Muscle of back (tissue), 11 donors: Measurements from ENCODE around the gene LRBA. TPM values are rescaled to one million over a fixed set of nuclear protein-coding genes. Genes with fewer than 3 reads are reported as not detected.

Source experiments
- DNase-seq, 3 donors: peaks; one replicate each; pipeline versions ENCODE4 v3.0.0 to v3.0.0-alpha.2; 2013
- polyA plus RNA-seq, 10 donors: library from polyadenylated mRNA; unstranded; fragments of 120-200 nt; gene quantifications; one replicate each; pipeline ENCODE4 v1.2.1, GENCODE V29; 2013; ENCODE audit not compliant: insufficient read length in 10 of 10

The LRBA gene
- polyA plus RNA-seq, 10 donors, result 20.1 to 31.2 (median 24.3) TPM

DNA sequence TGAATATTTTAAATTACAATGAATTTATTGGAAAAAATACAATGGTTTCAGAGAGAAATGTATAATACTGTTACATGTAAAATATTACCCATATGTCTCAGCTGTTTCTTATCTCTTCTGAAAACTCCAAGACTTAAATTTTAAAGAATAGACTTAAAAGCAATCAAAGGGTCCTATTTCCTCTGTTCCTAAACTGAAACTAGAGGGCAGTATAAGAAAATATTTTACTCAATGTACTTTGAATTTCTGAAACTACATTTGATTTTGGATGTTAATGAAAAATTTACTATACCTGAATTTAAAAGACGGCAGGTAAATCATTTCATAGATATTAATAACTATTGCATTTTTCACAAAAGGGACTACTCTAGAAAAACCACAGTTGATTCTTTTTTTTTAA is 200.2 kb downstream of the LRBA start:
- DNase-seq, result no peak

DNA sequence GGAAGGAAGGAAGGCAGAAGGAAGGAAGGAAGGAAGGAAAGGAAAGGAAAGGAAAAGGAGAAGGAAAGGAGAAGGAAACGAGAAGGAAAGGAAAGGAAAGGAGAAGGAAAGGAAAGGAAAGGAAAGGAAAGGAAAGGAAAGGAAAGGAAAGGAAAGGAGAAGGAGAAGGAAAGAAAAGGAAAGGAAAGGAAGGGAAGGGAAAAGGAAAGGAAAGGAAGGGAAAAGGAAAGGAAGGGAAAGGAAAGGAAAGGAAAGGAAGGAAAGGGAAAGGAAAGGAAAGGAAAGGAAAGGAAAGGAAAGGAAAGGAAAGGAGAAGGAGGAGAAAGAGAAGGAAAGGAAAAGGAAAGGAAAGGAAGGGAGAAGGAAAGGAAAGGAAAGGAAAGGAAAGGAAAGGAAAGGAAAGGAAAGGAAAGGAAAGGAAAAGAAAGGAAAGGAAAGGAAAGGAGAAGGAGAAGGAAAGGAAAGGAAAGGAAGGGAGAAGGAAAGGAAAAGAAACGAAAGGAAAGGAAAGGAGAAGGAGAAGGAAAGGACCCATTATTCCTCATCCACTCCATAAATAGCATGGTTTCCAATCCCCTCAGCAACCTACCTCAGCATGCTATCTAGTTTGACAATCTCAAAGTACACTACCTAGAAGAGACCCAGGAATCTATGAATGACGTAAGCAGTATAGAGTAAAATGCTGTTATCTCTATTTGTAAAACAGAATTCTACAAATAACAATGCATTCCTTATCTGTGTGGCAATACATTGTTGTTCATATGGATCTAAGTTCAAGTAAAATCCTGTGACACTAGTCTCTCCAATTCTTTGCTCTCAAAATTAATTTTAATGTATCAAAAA is 209.7 kb downstream of the LRBA start:
- no peak for DNase-seq

DNA sequence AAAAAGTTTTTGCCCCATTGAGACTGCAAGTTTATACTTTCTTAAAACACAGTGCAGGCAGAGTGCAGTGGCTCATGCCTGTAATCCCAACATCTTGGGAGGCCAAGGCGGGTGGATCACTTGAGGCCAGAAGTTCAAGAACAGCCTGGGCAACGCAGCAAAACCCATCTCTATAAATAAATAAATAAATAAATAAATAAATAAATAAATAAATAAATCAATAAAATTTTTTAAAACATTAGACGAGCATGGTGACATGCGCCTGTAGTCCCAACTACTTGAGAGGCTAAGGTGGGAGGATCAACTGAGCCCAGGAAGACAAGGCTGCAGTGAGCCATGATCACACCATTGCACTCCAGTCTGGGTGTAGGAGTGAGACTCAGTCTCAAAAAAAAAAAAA is 213.3 kb downstream of the LRBA start:
- DNase-seq, result no peak

DNA sequence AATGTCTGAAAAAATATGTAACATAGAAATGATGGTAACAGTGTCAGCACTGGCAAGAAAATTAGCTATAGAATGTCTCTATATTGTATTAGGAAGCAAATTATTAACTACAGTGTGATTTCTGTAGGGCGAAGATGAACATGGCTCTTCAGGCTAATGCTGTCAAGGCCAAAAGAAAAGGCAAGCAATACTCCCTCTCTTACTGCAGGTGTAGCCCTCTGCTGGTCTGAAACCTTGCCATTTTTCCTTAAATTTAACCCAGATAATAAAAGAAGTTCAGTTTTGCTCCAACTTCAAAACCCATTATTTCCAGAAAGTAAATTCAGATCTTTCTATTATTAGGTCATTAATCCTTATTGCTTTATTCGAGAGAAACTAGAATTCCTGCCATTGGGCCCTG is 215.9 kb downstream of the LRBA start:
- DNase-seq, result no peak

DNA sequence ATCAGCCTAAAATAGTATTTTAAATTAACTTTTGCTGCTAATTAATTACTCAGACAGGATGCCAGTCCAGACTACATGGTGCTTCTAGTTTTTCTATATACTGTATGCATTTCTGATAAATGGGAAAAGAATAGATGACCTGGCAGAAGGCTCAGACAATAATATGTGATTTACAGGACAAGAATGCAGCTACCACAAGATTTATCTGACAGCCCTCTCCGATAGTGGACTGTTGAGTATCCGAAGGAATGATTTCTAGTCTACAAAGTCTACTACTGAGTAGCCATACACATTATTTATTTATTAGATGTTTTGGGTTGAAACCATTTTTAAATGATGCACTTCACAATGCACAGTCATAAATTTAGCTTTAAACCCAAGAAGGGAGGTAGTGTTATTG is 220.4 kb downstream of the LRBA start:
- DNase-seq, result no peak

DNA sequence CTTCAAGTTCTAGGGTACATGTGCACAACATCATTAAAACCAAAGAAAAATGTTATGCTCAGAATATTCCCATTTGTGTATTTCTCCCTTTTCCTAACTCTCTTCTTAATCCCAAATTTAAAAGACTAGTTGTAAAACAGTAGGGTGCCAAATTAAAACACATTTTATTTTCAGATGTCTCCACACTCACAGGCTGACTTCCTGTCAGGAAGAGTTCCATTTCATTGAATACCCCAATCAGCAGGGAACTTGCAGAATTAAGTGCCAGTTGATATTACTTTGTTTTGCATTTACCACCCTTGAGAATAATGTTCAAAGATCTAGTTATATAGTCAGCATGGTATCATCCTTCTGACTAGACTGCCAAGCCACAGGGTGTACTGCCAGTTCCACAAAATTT is 225.2 kb downstream of the LRBA start:
- DNase-seq, result no peak

DNA sequence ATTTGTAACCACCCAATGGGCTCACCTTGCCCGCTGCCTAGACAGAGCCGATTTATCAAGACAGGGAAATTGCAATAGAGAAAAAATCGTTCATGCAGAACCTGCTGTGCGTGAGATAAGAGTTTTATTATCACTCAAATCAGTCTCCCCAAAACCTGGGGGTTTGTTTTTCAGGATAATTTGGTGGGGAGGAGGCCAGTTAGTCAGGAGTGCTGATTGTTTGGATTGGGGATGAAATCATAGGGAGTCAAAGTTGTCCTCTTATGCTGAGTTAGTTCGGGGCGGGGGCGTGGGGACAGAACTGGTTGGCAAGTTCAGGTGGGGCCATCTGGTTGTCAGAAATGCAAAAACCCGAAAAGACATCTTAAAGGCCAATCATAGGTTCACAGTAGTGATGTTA is 230.1 kb downstream of the LRBA start:
- no peak for DNase-seq

DNA sequence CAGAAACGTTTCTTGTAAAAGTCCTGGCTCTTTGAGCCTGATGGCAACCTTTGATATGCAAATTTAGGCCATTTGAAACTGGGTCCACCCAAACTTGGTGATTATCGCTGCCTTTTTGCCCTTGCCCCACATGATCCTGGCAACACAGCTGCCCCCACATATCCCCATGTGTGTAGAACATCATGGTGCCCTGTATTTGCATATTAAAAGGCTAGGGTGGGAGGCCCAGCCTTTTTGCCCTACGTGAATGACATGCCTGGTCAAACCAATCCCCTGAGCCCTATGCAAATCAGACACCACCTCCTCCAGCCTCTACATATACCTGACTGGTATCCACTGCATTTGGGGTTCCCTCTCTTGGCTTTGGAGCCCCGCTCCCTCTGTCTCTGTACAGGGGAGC is 230.8 kb downstream of the LRBA start:
- no peak for DNase-seq

DNA sequence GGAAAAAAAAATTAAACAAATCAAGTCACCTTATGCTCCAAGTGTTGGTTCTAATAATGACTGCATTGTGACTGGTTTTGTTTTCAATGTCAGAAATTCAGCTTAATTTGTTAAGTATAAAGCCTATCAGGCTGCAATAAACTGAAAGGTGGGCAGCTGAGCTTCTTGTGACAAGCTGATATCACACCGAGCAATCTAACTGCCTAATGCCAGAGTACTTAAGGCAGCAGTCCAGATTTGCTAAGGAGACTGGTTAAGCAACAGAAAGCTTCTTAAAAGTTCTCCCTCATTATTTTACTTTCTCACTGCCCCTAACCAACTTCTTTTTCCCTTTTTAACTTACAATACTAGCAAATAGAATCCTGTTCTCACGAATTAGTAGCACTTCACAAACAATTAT is 232.2 kb downstream of the LRBA start:
- DNase-seq, result peak in 1 of 3 donors; percentile 3

DNA sequence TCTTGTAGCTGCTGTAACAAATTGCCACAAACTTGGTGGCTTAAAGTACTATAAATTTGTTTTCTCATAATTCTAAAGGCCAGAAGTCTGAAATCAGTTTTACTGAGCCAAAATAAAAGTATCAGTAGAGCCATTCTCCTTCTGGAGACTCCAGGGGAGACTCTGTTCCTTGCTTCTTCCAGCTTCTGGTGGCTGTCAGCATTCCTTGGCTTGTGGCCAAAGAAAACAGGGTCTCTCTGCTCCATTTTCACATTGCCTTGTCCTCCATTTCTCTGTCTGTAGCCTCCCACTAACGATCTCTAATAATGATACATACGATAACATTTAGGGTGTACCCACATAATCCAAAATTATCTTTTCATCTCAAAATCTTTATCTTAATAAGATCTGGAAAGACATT is 232.8 kb downstream of the LRBA start:
- DNase-seq, result peak; percentile 6 to 11 (median 7)

DNA sequence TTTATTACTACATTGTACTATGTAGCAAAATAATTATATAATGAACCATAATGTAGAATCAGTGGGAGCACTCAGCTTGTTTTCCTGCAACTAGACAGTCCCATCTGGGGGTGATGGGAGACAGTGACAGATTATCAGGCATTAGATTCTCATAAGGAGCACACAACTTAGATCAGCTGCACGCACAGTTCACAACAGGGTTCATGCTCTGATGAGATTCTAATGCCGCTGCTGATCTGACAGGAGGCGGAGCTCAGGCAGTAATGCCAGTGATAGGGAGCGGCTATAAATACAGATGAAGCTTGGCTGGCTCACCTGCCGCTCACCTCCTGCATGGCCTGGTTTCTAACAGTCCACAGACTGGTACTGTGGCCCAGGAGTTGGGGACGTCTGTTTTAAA is 233.9 kb downstream of the LRBA start:
- DNase-seq, result no peak

DNA sequence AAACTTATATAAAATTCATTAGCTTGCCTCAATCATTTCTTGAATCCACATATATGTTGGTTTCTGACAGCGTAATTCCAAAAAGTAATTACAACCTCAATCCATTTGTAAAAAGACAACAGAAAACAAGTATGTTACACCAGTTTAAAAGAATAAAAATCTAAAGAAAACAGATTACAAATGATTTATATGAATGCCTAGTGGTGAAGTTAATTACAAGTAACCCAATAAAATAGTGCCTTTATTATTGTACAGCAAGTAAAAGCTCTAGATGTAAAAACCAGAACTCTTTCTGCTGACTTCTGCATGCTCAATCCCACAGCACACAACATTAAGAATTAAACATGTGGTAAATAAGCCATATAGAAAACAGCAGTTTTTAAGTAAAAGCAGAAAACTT is 235.4 kb downstream of the LRBA start:
- DNase-seq, result no peak

DNA sequence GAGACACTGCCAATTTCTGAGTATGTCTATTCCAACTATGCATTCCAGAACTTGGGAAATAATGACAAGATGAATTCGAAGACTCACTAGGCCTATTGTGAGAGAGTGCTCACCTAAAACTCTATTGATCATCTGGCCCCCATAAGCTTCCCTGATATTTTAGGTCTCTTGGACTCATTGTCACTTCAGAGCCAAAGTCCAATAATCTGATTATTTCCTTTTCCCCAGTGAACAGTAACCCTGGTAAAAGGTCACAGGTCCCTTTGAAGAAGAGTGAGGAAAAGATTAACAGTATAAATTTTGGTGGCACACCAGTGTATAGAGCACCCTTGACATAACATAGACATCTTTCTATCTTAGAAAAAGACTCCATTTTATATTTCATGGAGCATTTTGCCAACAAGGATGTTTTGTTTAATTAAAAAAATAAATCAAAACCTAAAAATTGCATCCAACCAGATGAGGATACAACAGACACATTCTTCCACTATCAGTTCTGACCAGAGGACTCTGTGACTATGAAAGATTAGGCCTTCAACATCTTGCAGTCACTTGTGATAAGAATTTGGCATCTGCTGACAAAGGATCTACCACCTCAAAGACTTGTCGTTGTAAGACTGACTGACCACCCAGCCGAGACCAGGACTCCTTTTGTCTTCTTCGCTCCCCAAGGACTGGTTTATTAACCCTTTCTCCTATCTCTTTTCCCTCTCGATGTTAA is 241.2 kb downstream of the LRBA start:
- DNase-seq, result no peak

DNA sequence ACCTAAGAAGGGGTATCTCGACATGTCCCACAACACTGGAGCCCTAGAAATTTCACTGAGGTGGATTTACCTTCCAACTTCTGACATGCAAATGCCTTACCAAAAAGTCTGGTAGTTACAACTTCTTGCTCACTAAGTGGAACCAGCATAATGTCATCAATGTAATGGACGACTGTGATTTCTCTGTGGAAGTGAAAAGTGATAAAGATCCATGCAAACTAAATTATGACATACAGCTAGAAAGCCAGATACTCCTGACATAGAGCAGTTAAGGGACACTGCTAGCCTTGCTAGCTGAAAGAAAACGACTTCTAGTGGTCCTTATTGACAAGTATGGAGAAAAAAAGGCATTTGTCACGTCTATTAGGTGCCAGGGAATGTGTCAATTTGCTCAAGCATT is 242.1 kb downstream of the LRBA start:
- no peak for DNase-seq

DNA sequence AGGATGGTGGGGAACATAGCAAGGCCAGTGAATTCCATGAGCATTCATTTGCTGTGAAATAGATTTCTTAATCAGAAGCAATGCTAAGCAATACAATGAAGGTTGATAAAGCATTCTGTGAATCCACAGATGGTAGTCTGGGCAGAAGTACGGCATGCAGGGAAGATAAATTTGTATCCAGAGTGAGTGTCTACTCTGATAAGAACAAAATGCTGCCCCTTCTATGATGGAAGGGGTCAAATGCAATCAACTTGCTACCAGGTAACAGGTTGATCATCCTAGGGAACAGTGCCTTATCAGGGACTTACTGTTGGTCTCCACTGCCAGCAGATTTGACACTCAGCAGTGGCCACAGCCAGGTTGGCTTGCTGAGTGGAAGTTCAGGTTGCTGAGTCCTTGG is 243.7 kb downstream of the LRBA start:
- no peak for DNase-seq

DNA sequence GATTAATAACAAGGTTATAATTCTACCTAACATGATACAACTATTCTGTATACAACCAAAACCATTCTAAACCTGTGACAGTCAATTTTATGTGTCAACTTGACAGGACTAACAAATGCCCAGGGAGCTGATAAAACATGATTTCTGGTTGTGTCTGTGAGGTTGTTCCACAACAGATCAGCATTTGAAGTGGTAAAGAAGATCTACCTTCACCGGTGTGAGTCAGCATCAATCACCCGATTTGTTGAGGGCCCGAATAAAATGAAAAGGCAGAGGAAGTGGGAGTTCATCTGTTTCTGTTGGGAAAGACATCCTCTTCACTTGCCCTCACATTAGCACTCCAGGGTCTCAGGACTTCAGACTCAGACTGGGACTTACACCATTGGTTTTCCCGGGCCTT is 245.2 kb downstream of the LRBA start:
- no peak for DNase-seq

DNA sequence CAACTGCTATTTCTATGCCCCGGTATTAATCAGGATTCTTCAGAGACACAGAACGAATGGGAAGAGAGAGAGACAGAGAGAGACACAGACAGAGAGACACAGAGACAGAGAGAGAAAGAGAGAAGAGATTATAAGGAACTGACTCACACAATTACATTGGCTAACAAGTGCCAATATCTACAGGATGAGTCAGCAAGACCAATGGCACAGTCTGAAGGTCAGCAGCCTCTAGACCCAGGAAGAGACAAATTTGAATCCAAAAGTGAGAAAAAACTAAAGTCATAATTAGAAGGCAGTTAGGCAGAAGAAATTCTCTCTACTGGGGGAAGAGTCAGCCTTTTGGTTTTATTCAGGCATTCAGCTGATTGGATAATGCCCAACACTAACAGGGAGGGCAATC is 245.8 kb downstream of the LRBA start:
- DNase-seq, result peak in 1 of 3 donors; percentile 11

DNA sequence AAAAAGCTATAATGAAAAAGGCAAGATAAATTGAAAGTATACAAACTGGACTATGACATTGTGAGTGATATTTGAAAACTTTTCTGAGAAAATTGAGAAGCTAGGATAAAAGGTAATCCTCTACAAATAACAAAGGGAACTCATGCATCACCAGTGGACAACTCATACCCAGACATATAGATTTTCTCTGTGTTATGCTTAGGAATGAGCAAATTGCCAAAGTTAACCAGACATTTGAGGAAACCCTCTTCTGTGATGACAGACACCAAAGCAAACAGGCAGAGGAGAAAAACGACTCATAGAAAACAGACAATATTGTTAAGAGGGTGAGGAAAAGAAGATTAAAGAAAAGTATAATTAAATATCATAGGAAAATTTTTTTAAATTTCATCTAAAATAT is 246.6 kb downstream of the LRBA start:
- DNase-seq, result no peak

DNA sequence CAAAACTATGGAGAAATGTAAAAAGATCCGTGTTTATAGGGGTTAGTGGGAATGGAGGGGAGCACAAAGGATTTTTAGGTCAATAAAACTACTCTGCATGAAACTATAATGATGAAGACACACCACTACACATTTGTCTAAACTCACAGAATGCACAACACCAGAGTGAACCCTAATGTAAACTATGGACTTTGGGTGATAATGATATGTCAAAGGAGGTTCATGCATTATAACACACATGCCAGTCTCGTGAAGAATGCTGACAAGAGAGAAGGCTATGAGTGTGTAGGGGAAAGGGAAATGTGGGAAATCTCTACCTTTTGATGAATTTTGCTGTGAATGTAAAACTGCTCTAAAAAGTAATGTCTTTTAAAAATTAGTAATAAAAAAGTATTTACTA is 249.9 kb downstream of the LRBA start:
- DNase-seq, result no peak

DNA sequence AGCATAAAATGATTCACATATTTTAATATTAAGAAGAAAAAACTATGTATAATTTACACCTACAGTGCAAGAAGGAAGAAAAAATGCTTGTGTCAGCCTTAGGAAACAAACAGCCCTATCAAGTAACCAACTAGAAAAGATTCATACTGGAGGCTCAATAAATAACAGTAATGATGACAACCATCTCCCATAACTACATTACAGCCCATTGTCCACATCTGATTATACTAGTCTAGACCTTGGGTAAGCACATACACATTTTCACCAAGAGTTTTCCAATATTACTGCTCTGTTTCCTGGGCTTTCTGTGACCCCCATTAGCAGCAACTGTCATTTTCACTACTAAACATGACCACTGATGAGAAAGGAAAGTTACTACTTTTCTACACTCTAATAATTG is 263.4 kb downstream of the LRBA start:
- DNase-seq, result no peak

DNA sequence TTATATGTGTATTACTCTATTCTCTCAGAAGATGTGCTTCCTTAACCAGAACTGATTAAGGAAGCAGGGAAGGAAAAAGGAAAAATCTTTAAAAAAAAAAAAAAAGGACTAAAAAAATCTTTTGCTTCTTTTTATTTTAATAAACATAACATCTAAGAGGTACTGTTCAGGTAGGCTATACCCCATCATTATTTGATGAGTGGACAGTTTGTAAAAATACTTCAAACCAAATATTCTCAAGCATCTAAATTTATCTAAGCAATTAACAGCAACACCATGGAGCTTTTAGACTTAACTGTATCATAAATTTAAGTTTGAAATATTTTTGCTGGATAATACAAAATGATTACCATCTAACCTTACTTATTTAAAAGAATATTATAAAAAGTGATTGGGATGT is 264.3 kb downstream of the LRBA start:
- DNase-seq, result no peak

DNA sequence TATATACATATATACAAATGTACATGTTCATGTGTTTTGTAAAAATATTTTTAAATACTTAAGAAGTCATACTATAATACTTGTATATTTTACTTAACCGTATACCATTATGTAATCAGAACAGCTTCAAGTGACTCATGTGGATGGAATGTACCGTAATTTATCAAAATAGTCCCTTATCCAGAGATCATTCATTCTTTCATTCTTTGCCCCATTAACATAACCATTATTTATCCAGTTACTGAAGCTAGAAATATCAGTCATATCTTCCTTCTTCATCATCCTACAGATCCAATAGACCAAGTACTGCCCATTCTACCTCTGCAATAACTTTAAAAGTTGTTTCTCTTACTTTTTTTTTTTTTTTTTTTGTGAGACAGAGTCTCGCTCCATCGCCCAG is 268.9 kb downstream of the LRBA start:
- DNase-seq, result peak in 1 of 3 donors; percentile 12

DNA sequence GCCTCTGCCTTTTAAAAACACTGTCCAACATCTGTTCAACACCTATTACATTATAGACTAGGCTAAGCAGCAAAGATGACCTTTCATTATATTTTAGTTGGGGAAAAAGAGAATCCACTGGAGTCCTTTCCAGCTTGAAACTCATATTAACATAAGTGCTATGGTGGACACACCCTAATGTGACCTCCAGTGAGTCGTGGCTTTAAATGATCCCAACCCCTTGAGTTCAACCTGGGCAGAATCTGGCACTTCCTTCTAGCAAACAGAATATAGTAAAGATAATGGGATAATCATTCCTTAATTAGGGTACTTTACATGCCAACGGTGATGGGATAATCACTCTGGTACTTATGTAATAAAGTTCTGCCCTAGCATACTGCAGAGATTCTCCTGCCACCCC is 270.5 kb downstream of the LRBA start:
- no peak for DNase-seq
